GM19193 (cell line): ENCODE data around the gene CLRN3.

ENCODE experiments used
- POLR2A ChIP-seq: IDR thresholded peaks from 4 replicates; pipeline ENCODE4 v1.6.1; 2011; ENCODE audit not compliant: insufficient read depth, insufficient read length; ENCODE audit errors: extremely low read depth

The CLRN3 gene

DNA sequence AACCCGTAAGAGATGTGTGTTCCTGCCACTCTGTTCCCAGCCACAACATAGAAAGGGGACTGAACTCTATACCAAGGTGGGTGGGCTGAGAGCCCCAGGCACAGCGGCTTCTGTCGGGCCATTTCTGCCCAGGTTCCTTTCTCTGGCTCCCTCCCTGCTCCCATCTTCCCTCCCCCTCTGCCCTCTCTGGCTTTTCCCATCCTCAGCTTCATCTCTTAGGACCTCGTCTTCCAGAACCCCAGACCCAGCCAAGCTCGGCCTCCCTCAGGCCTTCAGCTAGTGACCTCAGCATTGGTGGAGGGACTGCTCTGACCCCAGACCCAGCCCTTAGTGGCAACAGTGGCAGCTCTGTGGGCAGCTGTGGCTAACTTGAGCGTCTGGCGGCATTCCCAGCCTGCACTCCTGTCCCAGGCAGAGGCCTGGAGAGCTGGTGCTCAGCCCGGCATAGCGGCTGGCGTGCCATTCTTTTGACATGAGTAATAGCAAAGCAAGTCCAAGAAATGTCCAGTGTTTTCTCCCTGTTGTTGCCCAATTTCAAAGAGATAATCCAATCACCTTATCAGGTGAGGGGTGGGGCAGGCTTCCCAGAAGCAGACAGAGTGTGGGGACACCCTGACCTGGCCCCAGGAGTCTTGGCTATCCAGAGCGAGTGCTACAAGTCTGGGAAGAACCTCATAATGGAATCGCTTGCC lies 30.1 kb upstream of the CLRN3 start:
- no peak for TF ChIP-seq POLR2A

DNA sequence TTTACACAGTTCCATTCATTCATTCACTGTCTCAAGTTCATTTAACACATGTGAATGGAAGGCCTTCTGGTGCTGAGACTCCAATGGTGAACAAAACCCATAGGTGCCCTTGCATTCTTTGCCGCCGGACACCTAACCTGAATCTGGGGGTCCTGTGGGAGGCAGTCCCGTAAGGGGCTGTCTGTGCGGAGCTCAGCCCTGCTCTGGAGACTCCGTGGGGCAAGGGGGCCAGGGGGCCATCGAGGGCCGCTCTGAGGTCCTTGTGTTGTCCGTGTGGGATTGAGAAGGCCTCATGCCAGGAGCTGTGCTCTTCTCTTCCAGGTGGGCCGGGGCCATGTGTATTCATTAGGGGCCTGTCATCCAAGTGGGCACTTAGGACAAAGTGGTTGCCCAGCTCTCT lies 29.5 kb upstream of the CLRN3 start:
- no peak for TF ChIP-seq POLR2A

DNA sequence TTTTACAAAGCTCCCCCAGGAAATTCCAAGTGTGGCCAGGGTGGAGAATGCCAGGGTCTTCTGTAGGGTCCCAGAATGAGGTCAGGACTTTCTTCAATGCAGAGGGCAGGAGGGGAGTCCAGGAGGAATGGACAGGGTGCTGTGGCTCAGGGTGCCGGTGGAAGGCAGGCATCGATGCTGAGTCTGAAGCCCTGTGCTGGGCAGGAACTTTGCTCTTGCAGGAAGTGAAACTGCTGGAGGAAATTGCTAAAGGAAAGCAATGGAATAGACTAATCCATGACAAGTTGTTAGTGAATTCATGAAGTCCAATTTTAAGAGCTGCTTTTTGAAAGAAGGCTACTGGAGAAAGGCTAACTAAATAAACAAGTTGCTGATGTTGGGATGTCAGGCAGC lies 29.0 kb upstream of the CLRN3 start:
- TF ChIP-seq POLR2A = no peak

DNA sequence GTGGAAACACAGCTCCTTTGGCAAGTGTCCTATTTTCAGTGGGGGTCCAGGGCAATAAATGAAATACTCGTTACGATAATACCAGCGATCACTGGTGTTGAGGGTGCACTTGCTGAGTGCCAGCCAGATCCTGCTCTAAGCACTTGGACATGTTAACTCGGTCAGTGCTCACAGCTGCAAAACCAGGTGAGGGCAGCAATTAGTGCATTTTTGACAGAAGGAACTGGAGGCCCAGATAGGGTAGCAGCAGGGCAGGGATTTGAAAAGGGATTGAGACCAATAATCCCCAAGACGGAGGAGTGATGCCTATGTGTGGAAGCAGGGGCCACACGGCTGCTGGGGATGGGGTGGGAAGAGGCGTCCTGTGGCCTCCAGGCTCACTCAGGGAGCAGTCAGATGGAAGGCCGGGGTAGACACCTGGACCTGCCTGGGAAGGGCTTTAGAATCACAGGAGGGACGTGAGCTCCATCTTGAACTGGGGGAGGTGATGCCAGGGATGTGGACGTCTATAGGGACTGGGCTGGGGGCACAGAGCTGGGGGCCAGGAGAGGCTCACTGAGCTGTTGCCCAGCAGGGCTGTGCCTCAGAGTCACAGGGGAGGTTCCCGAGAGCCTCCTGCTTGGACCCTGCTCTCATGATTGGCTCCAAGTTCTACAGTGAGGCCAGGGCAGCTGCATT lies 28.5 kb upstream of the CLRN3 start:
- TF ChIP-seq POLR2A = no peak

DNA sequence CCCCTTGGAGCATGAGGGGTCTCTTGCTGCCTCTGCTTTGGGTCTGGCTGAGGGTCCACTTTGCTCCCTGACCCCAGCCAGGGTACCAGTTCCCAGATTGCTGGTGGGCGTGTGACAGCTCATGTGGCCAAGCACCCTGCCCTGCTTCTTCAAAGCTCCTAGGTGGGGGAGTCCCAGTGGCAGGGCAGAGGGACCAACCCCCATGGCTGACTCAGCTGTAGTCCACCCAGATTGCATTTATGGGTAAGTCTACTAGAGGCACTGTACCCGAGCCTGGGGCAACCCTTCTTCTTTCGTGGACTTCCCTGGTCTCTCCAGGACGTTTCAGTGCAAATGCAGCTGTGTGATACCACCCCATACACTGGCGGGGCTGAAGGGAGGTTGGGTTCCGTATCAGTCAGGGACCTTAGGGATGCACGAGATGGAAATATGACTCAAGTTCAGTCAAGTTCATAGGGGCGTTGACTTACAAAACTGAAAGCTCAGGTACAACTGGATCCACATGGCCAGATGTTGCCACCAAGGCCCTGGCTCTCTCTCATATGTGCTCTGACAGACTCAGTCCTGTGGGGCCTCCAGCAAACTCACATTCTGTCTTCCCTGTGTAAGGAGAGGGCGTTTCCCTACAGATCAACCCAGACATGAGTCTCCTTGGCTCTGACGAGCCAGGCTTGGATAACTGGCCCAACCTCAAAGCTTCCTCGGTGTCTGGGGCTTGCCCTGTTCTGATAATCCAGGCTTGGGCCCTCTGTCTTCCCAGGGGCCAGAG lies 27.7 kb upstream of the CLRN3 start:
- no peak for TF ChIP-seq POLR2A

DNA sequence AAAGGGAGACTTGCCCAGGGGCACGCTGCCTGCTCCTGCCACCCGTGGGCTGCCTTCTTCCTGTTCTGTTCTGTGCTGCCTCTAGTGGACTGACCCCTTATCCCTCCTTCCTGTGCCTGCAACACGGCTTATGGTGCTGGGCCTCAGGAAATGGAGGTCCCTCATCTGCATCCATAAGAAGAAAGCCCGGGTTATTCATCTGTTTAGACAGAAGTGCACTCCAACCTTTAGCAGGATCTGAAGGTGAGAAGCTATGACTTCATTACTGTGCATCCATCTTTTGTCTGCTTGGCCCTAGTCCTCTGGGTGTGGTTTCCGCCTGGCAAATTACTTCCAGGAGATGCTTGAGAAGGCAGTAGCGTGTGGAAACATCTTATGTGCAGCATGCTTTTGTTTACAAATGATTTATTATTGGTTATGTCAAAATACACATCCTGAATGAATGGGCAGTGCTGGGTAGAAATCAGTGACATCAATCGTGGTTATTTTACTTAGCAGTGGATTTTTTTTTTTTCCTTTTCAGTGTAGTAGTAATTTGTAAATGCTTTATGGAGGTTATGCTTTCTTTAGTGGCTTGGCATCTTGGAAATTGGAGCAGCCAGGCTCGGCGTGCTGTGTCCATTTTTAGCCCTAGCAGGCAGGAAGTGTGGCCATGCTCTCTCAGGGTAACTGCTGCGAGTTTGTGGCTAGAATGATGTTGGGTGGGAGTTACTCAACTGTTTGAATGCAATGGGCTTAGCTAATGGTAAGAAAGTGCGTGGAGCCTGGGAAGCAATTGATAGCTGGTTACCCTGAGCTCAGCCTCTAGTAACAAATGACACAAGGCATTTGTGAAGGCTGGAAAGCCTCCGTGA lies 26.9 kb upstream of the CLRN3 start:
- TF ChIP-seq POLR2A = no peak

DNA sequence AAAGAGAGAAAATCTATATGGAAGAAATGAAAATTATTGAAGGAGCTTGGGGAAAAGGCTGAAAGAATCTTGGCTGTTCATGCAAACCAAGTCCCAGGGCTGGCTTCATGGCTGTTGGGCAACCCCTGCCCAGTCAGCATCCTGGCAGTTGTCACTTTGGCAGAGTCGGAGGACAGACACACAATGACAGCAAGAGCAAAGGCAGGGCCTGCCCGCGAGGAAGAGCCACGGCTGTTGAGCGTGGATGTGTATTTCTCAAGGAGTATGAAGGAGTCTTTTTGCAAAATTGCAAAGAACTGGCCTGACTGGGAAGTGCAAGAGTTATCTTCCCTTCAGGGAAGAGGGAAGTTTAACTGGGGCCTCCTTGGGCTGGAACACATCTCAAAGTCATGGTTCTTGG lies 25.8 kb upstream of the CLRN3 start:
- no peak for TF ChIP-seq POLR2A

DNA sequence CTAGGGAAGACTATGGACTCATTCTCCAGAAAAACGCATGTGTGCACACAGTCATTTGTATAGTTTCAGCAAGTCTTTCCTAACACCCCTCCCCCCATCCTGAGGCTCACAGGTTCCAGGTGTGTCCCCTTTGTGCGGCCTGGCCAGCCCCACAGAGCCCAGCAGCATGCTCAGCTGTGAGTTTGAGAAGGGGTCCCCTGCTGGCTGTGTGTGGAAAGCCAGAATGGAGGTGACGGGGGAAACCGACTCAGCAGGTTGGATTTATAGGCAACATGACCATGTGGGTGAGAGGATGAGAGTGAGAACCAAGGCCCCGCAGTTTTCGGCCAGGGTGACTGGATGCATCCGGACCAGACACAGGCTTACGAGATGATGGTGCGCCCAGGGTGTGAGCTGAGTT lies 24.1 kb upstream of the CLRN3 start:
- no peak for TF ChIP-seq POLR2A

DNA sequence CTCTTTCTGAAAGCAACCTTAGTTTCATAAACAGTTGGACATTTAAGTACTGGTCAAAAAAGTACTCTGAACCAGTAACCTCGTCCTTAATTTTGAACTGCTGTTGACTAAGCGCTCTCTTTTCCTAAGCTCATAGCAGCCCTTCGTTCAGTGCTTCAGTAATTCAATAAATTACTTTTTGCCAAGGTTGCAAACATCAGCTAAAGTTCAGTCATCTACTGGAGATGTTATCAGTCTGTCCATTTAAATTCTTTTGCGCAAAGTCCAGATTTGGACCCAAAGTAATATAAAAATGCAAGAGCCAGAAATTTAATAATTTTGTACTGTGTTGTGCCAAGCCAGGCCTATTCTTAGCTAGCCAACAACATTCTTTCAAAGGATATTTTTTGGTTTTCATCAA lies 22.6 kb upstream of the CLRN3 start:
- TF ChIP-seq POLR2A = no peak

DNA sequence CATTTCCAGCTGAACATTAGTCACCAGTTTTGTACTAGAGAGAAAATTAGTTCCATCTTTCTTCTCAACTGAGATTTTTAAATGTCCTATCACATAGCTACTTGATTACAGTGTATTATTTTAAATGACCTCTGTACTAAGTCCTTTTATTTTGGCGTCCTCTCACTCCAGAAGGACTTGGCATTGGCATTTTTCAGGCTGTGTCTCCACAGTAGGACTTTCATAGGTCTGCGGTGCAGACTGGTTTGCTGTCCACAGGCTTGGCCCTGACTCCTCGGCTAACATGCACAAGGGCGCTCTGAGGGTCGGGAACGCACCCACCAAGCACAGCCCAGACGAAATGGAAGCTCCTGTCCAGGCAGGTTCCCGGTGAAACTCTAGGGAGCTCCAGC lies 20.6 kb upstream of the CLRN3 start:
- no peak for TF ChIP-seq POLR2A

DNA sequence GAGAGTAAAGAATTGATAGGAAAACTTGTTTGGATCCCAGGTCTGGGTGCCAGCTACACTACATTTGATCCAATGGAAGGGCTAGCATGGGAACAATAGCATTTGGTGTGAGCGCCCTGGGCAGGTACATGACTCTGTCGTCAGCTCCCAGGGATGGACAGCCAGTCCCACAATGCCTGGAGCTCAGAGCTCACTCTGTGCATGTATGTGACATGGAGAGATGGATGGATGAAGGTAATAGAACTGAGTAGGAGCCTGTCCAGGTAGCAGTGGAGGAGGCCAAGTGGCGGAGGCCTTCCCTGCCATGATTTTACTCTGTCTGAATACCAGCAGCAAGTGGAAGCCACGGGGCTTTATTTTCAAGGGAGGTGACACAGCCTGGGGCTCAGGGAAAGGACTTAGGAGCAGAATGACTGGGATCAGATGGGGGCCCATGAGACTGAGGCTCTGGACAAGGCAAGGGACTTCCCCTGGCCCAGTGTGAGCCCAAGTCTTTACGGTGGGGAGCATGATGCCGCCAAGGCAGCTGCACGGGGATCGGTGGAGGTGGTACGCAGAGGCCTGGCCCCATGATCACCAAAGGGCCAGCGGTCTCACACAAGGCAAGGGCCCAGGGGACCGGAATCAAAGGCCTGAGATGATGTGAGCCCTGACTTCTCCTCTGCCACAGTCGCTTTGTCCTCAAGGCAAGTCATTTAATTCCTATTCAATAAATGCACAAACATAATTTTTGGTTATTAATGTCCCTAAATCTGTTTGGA lies 20.0 kb upstream of the CLRN3 start:
- TF ChIP-seq POLR2A = no peak

DNA sequence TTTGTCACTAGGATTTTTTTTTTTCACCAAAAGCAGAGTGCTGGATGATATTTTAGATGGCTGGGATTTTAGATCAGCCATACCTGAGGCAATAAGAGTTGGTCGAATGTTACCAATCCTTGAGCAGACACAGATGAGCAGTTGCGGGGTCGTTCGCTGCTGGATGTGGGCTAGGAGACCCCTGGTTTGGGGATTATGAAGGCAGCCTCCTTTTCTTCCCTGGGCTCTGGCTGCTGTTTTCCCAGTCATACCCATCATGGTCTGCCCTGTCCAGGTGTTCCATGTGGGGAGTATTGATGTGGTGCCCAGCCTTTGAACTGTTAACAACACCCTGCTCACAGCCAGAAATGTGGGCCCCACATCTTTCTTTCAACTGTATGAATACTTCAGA lies 19.1 kb upstream of the CLRN3 start:
- no peak for TF ChIP-seq POLR2A

DNA sequence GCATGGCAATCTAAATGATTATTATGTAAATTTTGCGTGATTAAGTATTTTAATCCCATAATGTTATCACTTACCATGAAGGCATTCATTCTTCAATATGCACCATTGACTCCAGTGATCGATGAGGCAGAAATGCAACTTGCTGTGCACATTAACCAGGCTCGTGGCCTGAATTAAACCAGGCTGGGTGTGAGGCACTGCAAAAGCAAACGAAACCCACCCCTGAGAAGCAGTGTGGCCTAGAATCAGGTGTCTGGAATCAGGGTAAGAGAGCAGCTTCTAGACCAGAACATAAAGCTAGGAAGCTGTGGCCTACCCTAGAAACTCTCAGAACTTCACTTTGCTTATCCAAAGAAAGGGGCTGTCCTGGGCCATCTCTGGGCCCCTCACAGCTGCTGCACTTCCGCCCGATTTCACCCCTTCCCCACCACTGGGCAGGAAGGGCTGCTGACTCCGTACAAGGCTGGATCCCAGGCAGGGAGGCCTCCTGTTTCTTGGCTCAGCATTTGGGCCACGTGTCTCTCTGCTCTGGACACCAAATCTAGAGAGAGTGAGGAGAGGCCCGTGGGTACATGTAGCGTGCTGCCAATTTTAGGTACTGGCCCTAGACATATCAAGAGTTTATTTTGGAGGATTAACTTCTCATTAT lies 18.6 kb upstream of the CLRN3 start:
- TF ChIP-seq POLR2A = no peak

DNA sequence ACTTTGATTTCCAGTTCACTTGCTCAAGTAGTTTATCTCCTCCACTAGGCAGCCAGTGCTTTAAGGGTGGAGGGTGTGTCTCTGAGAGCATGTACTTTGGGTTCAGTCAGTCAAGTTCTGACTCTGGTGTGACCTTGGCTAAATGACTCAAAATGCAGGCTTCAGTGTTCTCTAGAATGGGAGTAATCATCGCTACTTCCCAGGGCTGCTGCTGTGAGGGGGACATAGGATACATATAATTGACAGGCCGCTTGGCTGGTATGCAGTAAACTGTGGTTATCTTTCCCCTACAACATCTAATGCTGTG lies 17.7 kb upstream of the CLRN3 start:
- no peak for TF ChIP-seq POLR2A
